IMR-90 (cell line): Measurements from ENCODE around the gene ACIN1. TPM values are rescaled to one million over a fixed set of nuclear protein-coding genes. Genes with fewer than 3 reads are reported as not detected.
A peak's percentile ranks its signal among the peaks of the same experiment; 100 is the strongest.

Source experiments
- ATAC-seq: fragments of 200-7000 bp; cut with Tn5 transposase; 2 replicates; pipeline ENCODE4 v1.9.1; 2020; ENCODE audit warnings: low read depth, mild to moderate bottlenecking, moderate library complexity
- BruUV-seq: library from RNA; stranded (reverse); fragments of 400-500 nt; replicated peaks from 2 replicates; lab custom pipeline; 2021; lab: Mats Ljungman, UMichigan
- CTCF ChIA-PET: fragments of 300-600 bp; formaldehyde crosslinking; extraction: SDS; loops from one replicate; lab custom pipeline; 2021; ENCODE audit warnings: antibody characterized with exemption; lab: Yijun Ruan, JAX
- POLR2A ChIA-PET: fragments of 300-600 bp; sonication (Branson Sonifier 250); formaldehyde crosslinking; loops from one replicate; lab custom pipeline; 2022; ENCODE audit warnings: antibody characterized with exemption; ENCODE audit not compliant: unreplicated experiment; lab: Charles Lee
- DNase-seq: peaks from one replicate; pipeline ENCODE4 v3.0.0; 2013
- H2AFZ ChIP-seq: replicated peaks from 2 replicates; pipeline ENCODE3; 2013; ENCODE audit warnings: low read length, mild to moderate bottlenecking; ENCODE audit not compliant: poor library complexity
- H2AK5ac ChIP-seq: 2 replicates; pipeline ENCODE4 v1.6.1; 2013; ENCODE audit warnings: low read depth, low read length, inconsistent platforms
- H2AK9ac ChIP-seq: replicated peaks from 2 replicates; pipeline ENCODE3; 2013; ENCODE audit warnings: mild to moderate bottlenecking, low read depth, low read length, moderate library complexity; ENCODE audit not compliant: poor library complexity
- H2BK120ac ChIP-seq: 2 replicates; pipeline ENCODE4 v1.6.1; 2013; ENCODE audit warnings: low read depth, low read length, inconsistent platforms
- H2BK15ac ChIP-seq: 3 replicates; pipeline ENCODE4 v1.6.1; 2013; ENCODE audit warnings: low read depth, low read length, inconsistent platforms
- H2BK20ac ChIP-seq: 2 replicates; pipeline ENCODE4 v1.6.1; 2013; ENCODE audit warnings: low read depth, mild to moderate bottlenecking, inconsistent platforms, low read length, moderate library complexity
- H2BK5ac ChIP-seq: 2 replicates; pipeline ENCODE4 v1.6.1; 2013; ENCODE audit warnings: mild to moderate bottlenecking, low read depth, low read length, inconsistent platforms; ENCODE audit not compliant: poor library complexity, severe bottlenecking
- H3K14ac ChIP-seq: replicated peaks from 2 replicates; pipeline ENCODE4 v1.6.1; 2013; ENCODE audit warnings: low read depth, low read length, inconsistent platforms
- H3K18ac ChIP-seq: 2 replicates; pipeline ENCODE4 v1.6.1; 2013; ENCODE audit warnings: low read depth, low read length, control low read depth
- H3K23ac ChIP-seq: 2 replicates; pipeline ENCODE4 v1.6.1; 2013; ENCODE audit warnings: low read depth, low read length, inconsistent platforms
- H3K27ac ChIP-seq: 2 replicates; pipeline ENCODE4 v1.5.1; 2013; ENCODE audit warnings: mild to moderate bottlenecking, control low read depth, low read length; ENCODE audit not compliant: insufficient read depth
- H3K27me3 ChIP-seq: 2 replicates; pipeline ENCODE4 v1.6.1; 2013; ENCODE audit warnings: low read length; ENCODE audit not compliant: control insufficient read depth, insufficient read depth
- H3K36me3 ChIP-seq: 2 replicates; pipeline ENCODE4 v1.6.1; 2013; ENCODE audit warnings: low read length, mixed read lengths; ENCODE audit not compliant: control insufficient read depth, insufficient read depth
- H3K4ac ChIP-seq: 2 replicates; pipeline ENCODE4 v1.6.1; 2013; ENCODE audit warnings: low read depth, low read length, inconsistent platforms
- H3K4me1 ChIP-seq: 2 replicates; pipeline ENCODE4 v1.6.1; 2013; ENCODE audit warnings: low read length, mixed read lengths; ENCODE audit not compliant: control insufficient read depth, insufficient read depth
- H3K4me2 ChIP-seq: 2 replicates; pipeline ENCODE4 v1.6.1; 2013; ENCODE audit warnings: low read depth, mild to moderate bottlenecking, control low read depth, low read length, moderate library complexity
- H3K4me3 ChIP-seq: 2 replicates; pipeline ENCODE4 v1.5.1; 2013; ENCODE audit warnings: low read depth, mild to moderate bottlenecking, control low read depth, low read length, moderate library complexity; ENCODE audit not compliant: insufficient read depth
- H3K56ac ChIP-seq: 2 replicates; pipeline ENCODE4 v1.6.1; 2013; ENCODE audit warnings: low read length, inconsistent platforms; ENCODE audit not compliant: insufficient read depth; ENCODE audit errors: extremely low read depth
- H3K79me1 ChIP-seq, 2 experiments: 2 replicates each; pipeline ENCODE4 v1.6.1; 2013; ENCODE audit warnings: low read length in 2 of 2, inconsistent platforms in 1 of 2, low read depth in 1 of 2
- H3K9ac ChIP-seq: 2 replicates; pipeline ENCODE4 v1.6.1; 2013; ENCODE audit warnings: low read depth, low read length, control low read depth
- H3K9me1 ChIP-seq: 2 replicates; pipeline ENCODE4 v1.6.1; 2013; ENCODE audit warnings: low read length, inconsistent platforms; ENCODE audit not compliant: insufficient read depth
- H3K9me3 ChIP-seq: 2 replicates; pipeline ENCODE4 v1.6.1; 2013; ENCODE audit warnings: low read length; ENCODE audit not compliant: control insufficient read depth, insufficient read depth
- H4K20me1 ChIP-seq: 2 replicates; pipeline ENCODE4 v1.6.1; 2013; ENCODE audit warnings: low read length, inconsistent platforms; ENCODE audit not compliant: insufficient read depth
- H4K5ac ChIP-seq: 2 replicates; pipeline ENCODE4 v1.6.1; 2013; ENCODE audit warnings: mild to moderate bottlenecking, low read depth, low read length, control low read depth
- H4K8ac ChIP-seq, 2 experiments: 2 replicates each; pipeline ENCODE4 v1.6.1; 2013; ENCODE audit warnings: low read depth in 2 of 2, low read length in 2 of 2, control low read depth in 1 of 2, inconsistent platforms in 1 of 2
- H4K91ac ChIP-seq: 2 replicates; pipeline ENCODE4 v1.6.1; 2013; ENCODE audit warnings: low read depth, low read length, inconsistent platforms; ENCODE audit not compliant: insufficient read depth
- BHLHE40 ChIP-seq: fragments of 150-350 bp; IDR thresholded peaks from 2 replicates; pipeline ENCODE4 v1.6.1; 2016; ENCODE audit warnings: mild to moderate bottlenecking, low read depth, low read length
- CEBPB ChIP-seq: IDR thresholded peaks from 2 replicates; pipeline ENCODE4 v1.6.1; 2012; ENCODE audit warnings: low read depth, low read length, improper control_type of control experiment
- CHD1 ChIP-seq: IDR thresholded peaks from 2 replicates; pipeline ENCODE4 v1.6.1; 2012; ENCODE audit warnings: low read depth, low read length, improper control_type of control experiment
- CTCF ChIP-seq: conservative IDR thresholded peaks from 2 replicates; pipeline ENCODE4 v1.5.1; 2012; ENCODE audit warnings: mild to moderate bottlenecking, low read depth, low read length, improper control_type of control experiment
- ELK1 ChIP-seq: fragments of 150-350 bp; IDR thresholded peaks from 2 replicates; pipeline ENCODE4 v1.6.1; 2016; ENCODE audit warnings: low read depth, mild to moderate bottlenecking, low read length, moderate library complexity, borderline replicate concordance
- FOS ChIP-seq: fragments of 150-350 bp; IDR thresholded peaks from 2 replicates; pipeline ENCODE4 v1.6.1; 2016; ENCODE audit warnings: low read depth, low read length
- MAFK ChIP-seq: IDR thresholded peaks from 2 replicates; pipeline ENCODE4 v1.6.1; 2012; ENCODE audit warnings: low read depth, low read length, improper control_type of control experiment
- MAZ ChIP-seq: IDR thresholded peaks from 2 replicates; pipeline ENCODE4 v1.6.1; 2012; ENCODE audit warnings: low read depth, mild to moderate bottlenecking, low read length, improper control_type of control experiment, moderate library complexity, borderline replicate concordance
- MXI1 ChIP-seq: IDR thresholded peaks from 2 replicates; pipeline ENCODE4 v1.6.1; 2012; ENCODE audit warnings: low read depth, mild to moderate bottlenecking, low read length, moderate library complexity, borderline replicate concordance
- NFE2L2 ChIP-seq: fragments of 150-350 bp; IDR thresholded peaks from 2 replicates; pipeline ENCODE4 v1.6.1; 2016; ENCODE audit warnings: low read depth, mild to moderate bottlenecking, low read length
- POLR2A ChIP-seq: IDR thresholded peaks from 2 replicates; pipeline ENCODE4 v1.6.1; 2012; ENCODE audit warnings: mild to moderate bottlenecking, low read depth, low read length
- RAD21 ChIP-seq: IDR thresholded peaks from 2 replicates; pipeline ENCODE4 v1.6.1; 2012; ENCODE audit warnings: low read length, improper control_type of control experiment
- RCOR1 ChIP-seq: IDR thresholded peaks from 2 replicates; pipeline ENCODE4 v1.6.1; 2012; ENCODE audit warnings: mild to moderate bottlenecking, low read length, improper control_type of control experiment; ENCODE audit not compliant: insufficient replicate concordance
- RFX5 ChIP-seq: IDR thresholded peaks from 2 replicates; pipeline ENCODE4 v1.8.0; 2012; ENCODE audit warnings: low read depth, mild to moderate bottlenecking, low read length, moderate library complexity
- SMC3 ChIP-seq: fragments of 150-350 bp; IDR thresholded peaks from 2 replicates; pipeline ENCODE4 v1.6.1; 2016; ENCODE audit warnings: low read depth, mild to moderate bottlenecking, antibody characterized with exemption, low read length, moderate library complexity
- USF2 ChIP-seq: fragments of 150-350 bp; IDR thresholded peaks from 2 replicates; pipeline ENCODE4 v1.6.1; 2017; ENCODE audit warnings: mild to moderate bottlenecking, antibody characterized with exemption, low read length, low read depth
- WGBS, 2 experiments: methylation state at CpG; one replicate each; pipeline versions ENCODE4 v1.1.5 to v1.1.7; 2013; ENCODE audit warnings: missing lambda C conversion rate in 2 of 2; ENCODE audit not compliant: insufficient read length in 1 of 2; ENCODE audit errors: extremely low coverage in 2 of 2; 5-methylcytosine and 5-hydroxymethylcytosine counted together
- dilution Hi-C: fragments of 300-500 bp; cut with HindIII; formaldehyde crosslinking; loops from one replicate; pipeline ENCODE4 v1.14.3; 2018; ENCODE audit warnings: low sequenced_read_pairs; ENCODE audit not compliant: unreplicated experiment
- in situ Hi-C: fragments of 300-500 bp; cut with MboI; formaldehyde crosslinking; loops from 3 replicates; pipeline ENCODE4 v1.14.3; 2019; ENCODE audit warnings: low sequenced_read_pairs, inconsistent platforms, mixed read lengths
- intact Hi-C: fragments of 100-400 bp; cut with micrococcal nuclease; formaldehyde crosslinking; loops from 2 replicates; pipeline ENCODE4 v1.10.0; 2022
- polyA plus RNA-seq, 3 experiments: library from polyadenylated mRNA; depleted of rRNA; stranded (reverse); fragments of >200 nt; gene quantifications; 2 replicates each; pipeline ENCODE4 v1.2.3, GENCODE V29; 2012; ENCODE audit warnings: low replicate concordance in 1 of 3
- total RNA-seq: library from RNA; depleted of rRNA; stranded (reverse); fragments of >200 nt; gene quantifications from 2 replicates; pipeline ENCODE4 v1.2.3, GENCODE V29; 2012

ACIN1 gene
- total and polyA plus RNA-seq, 2 of the 4 experiments (the other 2 are of a cell fraction), result 73.8 to 185 TPM

- peak; percentile 24 for DNase-seq
- no peak overlapping the region for H2BK15ac ChIP-seq
- CTCF ChIA-PET, result interaction anchor here (0.9 to 1.0 kb wide), 2 partner anchors 21 to 63 kb away, joined by 3 to 4 read pairs; no protein-coding TSS in a partner anchor
- no peak overlapping the region for H2AFZ ChIP-seq
- no peak overlapping the region for H3K9ac ChIP-seq
- POLR2A ChIA-PET, result no interaction called here
- no peak overlapping the region for H3K27ac ChIP-seq
- no peak overlapping the region for H3K14ac ChIP-seq
- H3K36me3 ChIP-seq, result no peaks in the 10 kb centered on the region
- in situ Hi-C loops, result no loop called here
- no peak overlapping the region for H2AK9ac ChIP-seq
- H3K27me3 ChIP-seq, result peaks cover 36% of the 10 kb centered on the region
- no peak overlapping the region for H4K8ac ChIP-seq
- H3K4me3 ChIP-seq, result no peak overlapping the region
- TF ChIP-seq CEBPB (no peak), CHD1 (no peak), NFE2L2 (no peak), RAD21 (no peak), MXI1 (no peak), RFX5 (no peak), ELK1 (no peak), CTCF (no peak), MAZ (no peak), MAFK (no peak), FOS (no peak), BHLHE40 (no peak), SMC3 (no peak), RCOR1 (no peak), USF2 (no peak), POLR2A (no peak)
- intact Hi-C loops, result no loop called here
- no peak overlapping the region for H4K5ac ChIP-seq
- H2AK5ac ChIP-seq, result no peak overlapping the region
- H3K4me1 ChIP-seq, result no peaks in the 10 kb centered on the region
- no peak overlapping the region for H3K23ac ChIP-seq
- 67% methylated on average over 2 of the region's 7 CpGs; no CpG with 5 or more reads in 1 of the 2 experiments for WGBS, 2 experiments
- H3K9me3 ChIP-seq, result no peaks in the 10 kb centered on the region
- no peak overlapping the region for H2BK5ac ChIP-seq
- no peaks in the 10 kb centered on the region for H4K20me1 ChIP-seq
- H3K56ac ChIP-seq, result no peak overlapping the region
- no peak overlapping the region for H2BK20ac ChIP-seq
- no peak overlapping the region for H4K91ac ChIP-seq
- H3K18ac ChIP-seq, result no peak overlapping the region
- ATAC-seq, result no peak
- no peaks in the 10 kb centered on the region for H3K9me1 ChIP-seq
- no peak overlapping the region for H2BK120ac ChIP-seq
- H3K79me1 ChIP-seq, result no peaks in the 10 kb centered on the region
- BruUV-seq, result no TSS peak
- dilution Hi-C loops, result no loop called here
- H3K4me2 ChIP-seq, result no peak overlapping the region
- no peak overlapping the region for H3K4ac ChIP-seq
Measured at GRCh38 chr14:23141706-23142444, 46.9 kb upstream of the ACIN1 start.
